ENCODE measurements around the gene E2F3.

Gene E2F3

GRCh38 chr6:20538131-20538662 lies 136.5 kb downstream of the E2F3 start:
- Histone ChIP-seq H3K27me3 (replicated peaks; ENCODE audit: control insufficient read depth, insufficient read depth, low read length, poor library complexity, severe bottlenecking) (no peaks in the 10 kb centered on the region), H3K4me3 (ENCODE audit: insufficient read depth, low read depth, low read length, poor library complexity, severe bottlenecking) (no peak overlapping the region), H3K4me1 (ENCODE audit: control insufficient read depth, insufficient read depth, low read length, poor library complexity, severe bottlenecking) (peaks cover 6% of the 10 kb centered on the region), H3K27ac (ENCODE audit: insufficient read depth, low read length, poor library complexity, severe bottlenecking) (no peak overlapping the region), H3K36me3 (ENCODE audit: control insufficient read depth, insufficient read depth, low read length) (peaks cover 20% of the 10 kb centered on the region), H3K9me3 (ENCODE audit: control insufficient read depth, low read length) (no peaks in the 10 kb centered on the region)
- no peak for DNase-seq

- no peak for DNase-seq
- no peaks in the 10 kb centered on the region for H3K27me3 ChIP-seq (replicated peaks; ENCODE audit: control insufficient read depth, insufficient read depth, low read length, poor library complexity, severe bottlenecking)
- no peak overlapping the region for H3K4me3 ChIP-seq (ENCODE audit: insufficient read depth, low read depth, low read length, poor library complexity, severe bottlenecking)
- peaks cover 20% of the 10 kb centered on the region for H3K36me3 ChIP-seq (ENCODE audit: control insufficient read depth, insufficient read depth, low read length)
- peaks cover 6% of the 10 kb centered on the region for H3K4me1 ChIP-seq (ENCODE audit: control insufficient read depth, insufficient read depth, low read length, poor library complexity, severe bottlenecking)
- H3K27ac ChIP-seq (ENCODE audit: insufficient read depth, low read length, poor library complexity, severe bottlenecking) = no peak overlapping the region
- no peaks in the 10 kb centered on the region for H3K9me3 ChIP-seq (ENCODE audit: control insufficient read depth, low read length)
These were observed 137.2 kb downstream of the E2F3 start for GRCh38 chr6:20538907-20539306.

DNA sequence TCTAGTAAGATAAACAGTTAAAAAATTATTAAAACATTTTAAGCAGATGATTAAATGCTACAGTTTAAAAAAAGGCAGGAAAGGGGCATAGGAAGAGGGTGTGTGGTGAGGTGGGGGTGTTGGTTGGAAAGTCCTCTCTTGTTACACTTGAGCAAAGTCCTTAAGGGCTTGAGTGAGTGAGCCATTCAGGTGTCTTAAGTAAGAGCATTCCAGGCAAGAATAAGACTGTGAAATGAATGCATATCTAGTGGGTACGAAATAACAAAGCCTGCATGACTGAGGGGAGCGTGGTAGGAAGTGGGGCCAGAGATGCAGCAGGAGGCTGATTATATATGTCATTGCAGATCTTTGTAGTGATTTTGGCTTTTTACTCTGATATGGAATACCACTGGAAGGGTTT lies 137.7 kb downstream of the E2F3 start:
- DNase-seq = no peak
- peaks cover 20% of the 10 kb centered on the region for H3K36me3 ChIP-seq (ENCODE audit: control insufficient read depth, insufficient read depth, low read length)
- no peaks in the 10 kb centered on the region for H3K27me3 ChIP-seq (replicated peaks; ENCODE audit: control insufficient read depth, insufficient read depth, low read length, poor library complexity, severe bottlenecking)
- peaks cover 6% of the 10 kb centered on the region for H3K4me1 ChIP-seq (ENCODE audit: control insufficient read depth, insufficient read depth, low read length, poor library complexity, severe bottlenecking)
- no peak overlapping the region for H3K4me3 ChIP-seq (ENCODE audit: insufficient read depth, low read depth, low read length, poor library complexity, severe bottlenecking)
- H3K9me3 ChIP-seq (ENCODE audit: control insufficient read depth, low read length) = no peaks in the 10 kb centered on the region
- H3K27ac ChIP-seq (ENCODE audit: insufficient read depth, low read length, poor library complexity, severe bottlenecking) = no peak overlapping the region

DNA sequence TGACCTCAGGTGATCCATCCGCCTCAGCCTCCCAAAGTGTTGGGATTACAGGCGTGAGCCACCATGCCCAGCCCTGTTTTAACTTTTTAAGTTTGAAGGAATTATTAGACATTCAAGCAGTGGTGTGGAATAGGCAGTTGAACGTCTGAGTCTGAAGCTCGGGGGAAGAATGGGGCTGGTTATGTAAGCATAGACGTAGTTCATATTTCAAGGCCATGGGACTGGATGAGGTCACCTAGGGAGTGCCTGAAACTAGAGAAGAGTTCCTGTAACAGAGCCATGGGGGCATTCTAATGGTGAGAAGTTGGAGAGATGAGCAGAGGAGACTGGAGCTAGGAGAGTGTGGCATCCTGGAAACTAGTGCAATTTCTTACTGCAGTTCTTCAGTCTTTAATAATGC lies 139.0 kb downstream of the E2F3 start:
- no peaks in the 10 kb centered on the region for H3K4me1 ChIP-seq (ENCODE audit: control insufficient read depth, insufficient read depth, low read length, poor library complexity, severe bottlenecking)
- H3K27ac ChIP-seq (ENCODE audit: insufficient read depth, low read length, poor library complexity, severe bottlenecking) = no peak overlapping the region
- no peaks in the 10 kb centered on the region for H3K9me3 ChIP-seq (ENCODE audit: control insufficient read depth, low read length)
- H3K4me3 ChIP-seq (ENCODE audit: insufficient read depth, low read depth, low read length, poor library complexity, severe bottlenecking) = no peak overlapping the region
- H3K36me3 ChIP-seq (ENCODE audit: control insufficient read depth, insufficient read depth, low read length) = peaks cover 20% of the 10 kb centered on the region
- no peaks in the 10 kb centered on the region for H3K27me3 ChIP-seq (replicated peaks; ENCODE audit: control insufficient read depth, insufficient read depth, low read length, poor library complexity, severe bottlenecking)
- no peak for DNase-seq

GRCh38 chr6:20541382-20541781 lies 139.7 kb downstream of the E2F3 start:
- Histone ChIP-seq H3K4me1 (ENCODE audit: control insufficient read depth, insufficient read depth, low read length, poor library complexity, severe bottlenecking) (no peaks in the 10 kb centered on the region), H3K9me3 (ENCODE audit: control insufficient read depth, low read length) (no peaks in the 10 kb centered on the region), H3K27ac (ENCODE audit: insufficient read depth, low read length, poor library complexity, severe bottlenecking) (no peak overlapping the region), H3K4me3 (ENCODE audit: insufficient read depth, low read depth, low read length, poor library complexity, severe bottlenecking) (no peak overlapping the region), H3K27me3 (replicated peaks; ENCODE audit: control insufficient read depth, insufficient read depth, low read length, poor library complexity, severe bottlenecking) (no peaks in the 10 kb centered on the region), H3K36me3 (ENCODE audit: control insufficient read depth, insufficient read depth, low read length) (peaks cover 24% of the 10 kb centered on the region)
- no peak for DNase-seq

DNA sequence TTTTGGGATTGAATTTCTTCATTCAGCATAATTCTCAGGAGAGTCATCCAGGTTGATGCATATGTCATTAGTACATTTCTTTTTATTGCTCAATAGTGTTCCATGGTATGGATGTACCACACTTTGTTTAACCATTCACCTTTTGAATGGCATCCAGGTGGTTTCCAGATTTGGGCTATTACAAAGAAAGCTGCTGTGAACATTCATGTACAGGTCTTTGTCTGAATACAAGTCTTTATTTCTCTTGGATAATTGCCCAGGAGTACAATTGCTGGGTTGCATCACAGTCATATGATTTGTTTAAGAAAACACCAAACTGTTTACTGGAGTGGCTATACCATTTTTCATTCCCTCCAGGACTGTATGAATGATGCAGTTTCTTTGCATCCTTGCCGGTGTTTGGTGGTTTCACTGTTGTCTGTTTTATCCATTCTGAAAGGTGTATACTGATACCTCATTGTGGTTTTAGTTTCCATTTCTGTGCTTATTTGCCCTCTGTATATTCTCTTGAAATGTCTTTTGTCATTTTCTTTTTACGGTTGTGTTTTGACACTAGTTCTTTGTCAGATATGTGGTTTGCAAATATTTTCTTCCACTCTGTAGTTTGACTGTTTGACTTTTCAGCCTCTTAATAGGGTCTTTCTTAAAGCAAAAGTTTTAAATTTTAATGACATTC lies 141.4 kb downstream of the E2F3 start:
- no peak for DNase-seq
- Histone ChIP-seq H3K4me3 (ENCODE audit: insufficient read depth, low read depth, low read length, poor library complexity, severe bottlenecking) (no peak overlapping the region), H3K36me3 (ENCODE audit: control insufficient read depth, insufficient read depth, low read length) (peaks cover 25% of the 10 kb centered on the region), H3K27me3 (replicated peaks; ENCODE audit: control insufficient read depth, insufficient read depth, low read length, poor library complexity, severe bottlenecking) (no peaks in the 10 kb centered on the region), H3K4me1 (ENCODE audit: control insufficient read depth, insufficient read depth, low read length, poor library complexity, severe bottlenecking) (no peaks in the 10 kb centered on the region), H3K27ac (ENCODE audit: insufficient read depth, low read length, poor library complexity, severe bottlenecking) (no peak overlapping the region), H3K9me3 (ENCODE audit: control insufficient read depth, low read length) (no peaks in the 10 kb centered on the region)
